ENCODE results near the gene AAMDC. TPM values are rescaled to one million over a fixed set of nuclear protein-coding genes. Genes with fewer than 3 reads are reported as not detected.

Gene AAMDC
- 39.2 and 42.4 TPM in 2 replicates for total RNA-seq

GRCh38 chr11:77820565-77821348 lies at the start of gene AAMDC, which contains the start of gene RSF1:
AAMDC (plus strand) TSS chr11:77821144; CDS start chr11:77842497, 21,353 bp downstream.
RSF1 (minus strand) TSS chr11:77820722; CDS start chr11:77820714, 8 bp downstream.

Small RNAs within 50 kb of the gene (small RNA-seq; reads per million reads assigned to genes)
- gene AP002812.4, result not detected

Other genes starting within 250 kb of the AAMDC start
- gene AQP11, start 231.2 kb upstream of the AAMDC start, total RNA-seq, result 0.29 and 0.53 TPM in 2 replicates
- gene CLNS1A, start 183.3 kb upstream of the AAMDC start, total RNA-seq, result 138 and 155 TPM in 2 replicates
- 56.1 and 70.5 TPM in 2 replicates for gene RSF1, start 422 bp upstream of the AAMDC start, total RNA-seq
- 52.9 and 59.5 TPM in 2 replicates for gene INTS4, start 173.5 kb downstream of the AAMDC start, total RNA-seq
- gene KCTD14, start 202.1 kb downstream of the AAMDC start, total RNA-seq, result 1.1 and 1.2 TPM in 2 replicates
- not detected in 2 replicates for gene THRSP, start 242.7 kb downstream of the AAMDC start, total RNA-seq